Posterior cingulate gyrus (tissue), 11 donors: ENCODE measurements around the gene CR1L.
A peak's percentile ranks its signal among the peaks of the same experiment; 100 is the strongest.
"Not testable (repeated sequence)": the region's sequence is repeated elsewhere in the genome, so short reads cannot be mapped to it uniquely, and the experiment has no call there.

Source experiments
- DNase-seq, 10 donors: peaks; one replicate each; pipeline versions ENCODE4 v3.0.0 to v3.0.0-alpha.2; 2020 to 2021; ENCODE audit warnings: mixed read lengths in 3 of 10
- intact Hi-C: fragments of 100-400 bp; cut with DNase I; formaldehyde crosslinking; loops from one replicate; pipeline ENCODE4 v1.15.1; 2023

The CR1L gene

GRCh38 chr1:207742850-207743555 is 98.1 kb downstream of the CR1L start:
- DNase-seq, result no peak
- intact Hi-C loops, result no loop called here

DNA sequence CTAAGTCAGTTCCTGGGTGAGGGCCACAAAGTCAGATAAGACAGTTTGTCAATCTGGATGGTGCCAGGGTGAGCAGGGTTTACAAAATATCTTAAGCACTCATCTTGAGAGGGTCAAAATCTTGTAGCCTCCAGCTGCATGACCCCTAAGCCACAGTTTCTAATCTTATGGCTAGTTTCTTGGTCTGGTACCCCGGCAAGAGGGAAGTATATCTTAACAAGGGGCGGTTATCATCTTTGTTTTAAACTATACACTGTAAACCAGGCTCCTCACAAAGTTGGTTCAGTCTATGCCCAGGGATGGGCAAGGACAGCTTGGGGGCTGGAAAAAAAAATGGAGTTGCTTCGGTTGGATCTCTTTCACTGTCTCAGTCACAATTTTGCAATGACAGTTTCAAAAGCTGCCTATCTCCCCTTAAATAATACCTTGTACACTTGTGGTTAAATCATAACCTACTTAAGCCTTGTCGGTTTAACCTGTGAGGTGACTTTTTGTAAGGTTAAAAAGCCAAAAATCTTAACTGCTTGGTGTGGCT is 99.1 kb downstream of the CR1L start:
- DNase-seq, result no peak
- intact Hi-C loops, result no loop called here

DNA sequence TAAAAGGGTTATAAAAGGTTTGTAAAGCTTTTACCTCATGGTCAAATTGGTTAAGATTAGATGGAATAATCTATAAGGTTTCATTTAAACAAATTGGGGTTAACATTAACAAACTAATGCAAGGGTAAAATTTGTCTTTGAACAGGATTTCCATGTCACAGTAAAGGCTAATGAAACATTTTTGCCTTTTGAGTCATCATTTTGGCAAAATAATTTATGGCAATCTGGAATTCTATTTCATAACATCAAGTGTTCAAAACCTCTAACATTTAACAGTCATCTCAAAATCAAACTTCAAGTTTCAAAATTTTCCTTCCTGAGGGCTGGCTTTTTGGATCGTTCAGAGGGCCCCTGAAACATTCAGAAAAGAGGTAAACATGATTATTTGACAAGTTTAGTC is 100.4 kb downstream of the CR1L start:
- no peak for DNase-seq

DNA sequence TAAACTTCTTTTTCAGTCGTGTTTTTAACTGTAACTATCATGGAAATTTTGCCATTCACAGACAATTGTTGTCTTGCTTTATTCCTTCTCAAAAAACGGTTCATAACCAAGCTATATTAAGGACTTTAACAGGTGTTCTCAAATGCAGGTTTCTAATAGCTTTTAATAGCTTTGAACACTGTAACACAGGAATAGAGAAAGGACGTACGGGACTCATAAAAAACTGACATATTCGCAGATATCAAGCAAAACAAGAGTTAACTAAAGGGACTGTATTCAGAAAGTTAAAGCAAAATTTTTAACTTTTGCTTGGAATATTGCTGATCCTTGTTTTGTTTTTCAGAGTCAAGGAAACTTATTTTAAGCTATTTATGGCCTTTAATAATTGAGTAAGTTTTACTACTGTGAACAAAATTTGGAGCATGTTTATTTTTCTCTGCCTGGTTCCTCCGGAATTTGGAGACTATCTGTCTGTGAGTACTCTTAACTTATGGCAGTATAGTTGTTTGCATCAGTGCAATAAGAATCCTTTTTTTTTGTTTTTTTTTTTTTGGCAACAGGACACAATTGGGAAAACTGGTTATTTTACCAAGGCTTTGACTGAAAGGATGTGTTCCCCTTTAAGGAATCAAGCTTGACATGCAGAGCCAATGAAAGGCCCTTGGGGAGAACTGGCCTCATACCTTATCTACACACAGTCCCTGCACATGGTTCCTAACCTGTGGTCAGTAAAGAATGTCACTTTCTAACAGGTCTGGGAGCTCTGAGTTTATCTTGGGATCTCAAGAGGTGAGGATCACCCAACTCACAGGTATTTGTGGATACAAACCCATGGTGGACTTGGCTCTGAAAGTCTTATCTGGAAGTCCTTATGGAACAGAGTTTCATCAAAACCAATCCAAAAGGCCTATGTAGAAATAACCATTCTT is 101.2 kb downstream of the CR1L start:
- intact Hi-C loops, result no loop called here
- DNase-seq, result no peak

More for the DNA sequence above, 100.4 kb downstream of the CR1L start:
- intact Hi-C loops, result no loop called here

DNA sequence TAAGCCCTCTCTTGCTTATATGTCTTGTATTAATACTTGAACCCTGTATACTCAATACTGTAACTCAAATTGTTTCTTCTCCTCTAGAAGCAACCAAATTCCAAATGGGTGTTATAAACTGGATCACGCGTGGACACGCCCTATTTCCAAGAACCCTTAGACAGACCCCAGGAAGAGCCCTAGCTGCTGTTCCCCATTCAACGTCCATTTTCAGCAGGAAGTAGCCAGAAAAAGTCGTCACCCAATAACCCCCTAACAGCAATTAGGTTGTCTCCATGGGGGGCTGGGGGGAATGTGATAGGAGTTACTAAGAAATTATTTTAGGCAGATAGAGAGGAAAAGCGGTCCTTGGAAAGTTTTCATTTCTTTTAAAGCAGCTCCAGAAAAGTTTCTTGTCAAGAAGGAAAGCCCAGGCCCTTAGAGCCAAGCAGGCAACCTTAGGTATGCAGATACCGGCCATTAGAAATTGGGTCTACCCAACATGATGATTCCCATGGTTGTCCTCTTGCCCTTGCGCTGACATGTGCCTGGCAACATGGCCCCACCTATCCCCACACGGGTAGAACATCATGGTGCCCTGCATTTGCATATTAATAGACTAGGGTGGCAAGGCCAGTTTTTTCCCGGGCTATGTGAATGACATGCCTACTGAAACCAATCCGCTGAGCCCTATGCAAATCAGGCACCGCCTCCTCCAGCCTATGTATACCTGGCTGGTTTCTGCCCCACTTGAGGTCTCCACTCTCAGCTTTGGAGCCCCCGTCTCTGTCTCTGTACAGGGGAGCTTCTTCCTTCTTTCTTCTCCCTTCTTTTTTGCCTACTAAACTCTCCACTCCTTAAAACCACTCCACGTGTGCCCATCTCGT is 102.9 kb downstream of the CR1L start:
- no peak for DNase-seq
- intact Hi-C loops, result no loop called here

DNA sequence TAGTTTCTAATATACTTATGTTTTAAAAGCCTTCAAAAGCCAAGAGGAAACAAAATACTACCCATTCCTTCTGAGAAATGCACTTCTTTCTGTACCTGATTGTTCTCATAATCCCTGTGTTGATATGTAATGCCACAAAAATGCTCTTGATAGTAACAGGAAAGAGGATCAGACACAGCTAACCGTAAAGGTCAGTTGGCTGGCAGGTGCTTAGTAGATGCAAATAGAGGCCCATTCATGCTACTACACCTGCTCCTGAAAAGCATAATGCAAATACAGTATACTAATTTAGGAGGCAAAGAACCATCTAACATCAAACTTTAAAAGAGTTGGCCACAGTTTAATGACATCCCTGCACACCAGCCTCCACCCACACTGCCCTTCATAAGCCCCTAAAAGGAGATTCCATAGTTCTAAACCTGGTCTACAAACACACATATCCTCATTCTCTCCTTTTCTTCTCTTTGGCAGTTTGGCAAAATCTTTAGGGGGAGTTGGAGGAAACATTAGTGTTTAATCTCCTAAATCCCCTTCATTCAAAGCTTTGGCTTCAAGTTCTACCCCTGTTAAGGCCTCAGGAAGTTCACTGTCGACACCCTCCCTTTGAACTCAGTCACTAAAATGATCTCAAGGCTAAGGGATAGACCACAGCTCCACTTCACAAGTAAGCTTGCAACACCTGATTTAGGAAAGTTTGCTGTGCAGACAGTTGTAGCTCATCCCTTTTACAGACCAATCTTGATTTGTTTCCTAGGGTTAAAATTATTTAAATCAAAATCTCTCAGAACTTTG is 104.0 kb downstream of the CR1L start:
- intact Hi-C loops, result no loop called here
- no peak for DNase-seq

- no peak for DNase-seq
- intact Hi-C loops, result loop anchor here (5.0 kb wide), 2 partner anchors 47 to 117 kb away; no protein-coding TSS in a partner anchor
Observed at GRCh38 chr1:207750631-207751305, 105.8 kb downstream of the CR1L start.

DNA sequence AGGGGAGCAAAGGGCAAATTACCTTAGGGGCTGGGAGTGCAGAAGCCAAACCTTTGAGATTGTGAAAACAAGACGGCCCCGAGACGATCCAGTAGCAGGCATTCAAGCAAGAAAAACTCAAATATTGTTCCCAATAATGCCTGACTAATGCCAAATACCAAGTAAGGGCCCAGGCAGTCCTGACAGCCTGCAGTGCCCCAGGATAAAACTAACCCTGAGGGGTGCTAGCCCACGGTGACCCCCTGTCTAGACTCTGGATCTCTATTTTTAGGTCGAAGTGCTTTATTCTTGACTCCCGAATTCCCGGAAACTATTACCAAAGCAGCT is 106.5 kb downstream of the CR1L start:
- intact Hi-C loops, result loop anchor here (5.0 kb wide), 2 partner anchors 46 to 116 kb away; no protein-coding TSS in a partner anchor
- DNase-seq, result not testable (repeated sequence)

- DNase-seq, result peak; percentile 88 to 99 (median 93)
- intact Hi-C loops, result loop anchor here (5.0 kb wide), 2 partner anchors 45 to 115 kb away; no protein-coding TSS in a partner anchor
Observed at GRCh38 chr1:207751790-207752455, 107.0 kb downstream of the CR1L start, which contains the start of gene CD46. TSS of gene CD46 (plus strand) at chr1:207752054. CDS start at chr1:207752213, 159 bp downstream.

DNA sequence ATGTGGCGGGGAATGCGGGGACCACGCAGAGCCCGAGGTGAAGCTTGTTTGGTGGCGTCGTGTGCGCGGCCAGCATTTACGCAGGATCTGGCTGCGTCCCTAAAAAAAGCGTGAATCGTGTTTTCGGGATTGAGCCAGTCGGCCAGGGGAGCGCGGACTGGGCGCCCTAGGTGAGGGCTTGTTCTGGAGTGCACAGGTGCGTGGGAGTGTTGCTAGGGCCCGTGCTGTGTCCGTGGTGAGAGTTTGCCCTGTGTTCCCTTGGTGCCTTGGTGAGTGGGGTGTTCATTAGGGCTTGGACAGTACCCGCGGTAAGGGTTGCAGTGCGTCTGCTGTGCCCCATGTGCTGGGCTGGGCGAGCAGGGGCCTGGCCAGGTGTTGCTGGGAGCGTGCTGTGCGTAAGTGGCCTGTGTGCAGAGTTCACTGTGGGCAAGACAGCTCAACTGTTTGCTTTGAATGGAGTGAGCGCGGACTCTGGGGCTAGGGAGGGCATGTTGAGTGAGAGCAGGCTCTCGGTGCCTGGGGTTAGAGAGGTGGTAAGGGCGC is 107.6 kb downstream of the CR1L start:
- intact Hi-C loops, result loop anchor here (5.0 kb wide), 2 partner anchors 45 to 115 kb away; no protein-coding TSS in a partner anchor
- peak in 1 of 10 donors; percentile 82 for DNase-seq

DNA sequence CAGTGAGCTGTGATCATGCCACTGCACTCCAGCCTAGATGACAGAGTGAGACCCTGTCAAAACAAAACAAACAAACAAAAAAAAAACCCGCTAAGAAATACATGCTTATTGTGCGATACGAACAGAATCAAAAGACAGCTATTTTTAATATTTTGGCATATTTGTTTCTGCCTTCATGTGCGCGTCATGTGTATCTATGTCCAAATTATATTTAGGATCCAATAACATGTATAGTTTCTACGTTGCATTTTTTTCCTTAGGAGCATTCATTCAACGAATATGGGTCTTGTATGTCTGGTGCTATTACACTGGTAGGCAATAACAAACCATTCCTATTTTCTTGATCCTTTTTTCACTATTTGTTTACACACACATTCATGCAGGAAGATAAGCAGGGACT is 108.7 kb downstream of the CR1L start:
- DNase-seq, result no peak
- intact Hi-C loops, result loop anchor here (5.0 kb wide), 2 partner anchors 44 to 114 kb away; no protein-coding TSS in a partner anchor

- DNase-seq, result no peak
- intact Hi-C loops, result loop anchor here (5.0 kb wide), 2 partner anchors 43 to 113 kb away; no protein-coding TSS in a partner anchor
Observed at GRCh38 chr1:207754011-207754410, 109.1 kb downstream of the CR1L start.

- intact Hi-C loops, result loop anchor here (5.0 kb wide), 2 partner anchors 42 to 112 kb away; no protein-coding TSS in a partner anchor
- no peak for DNase-seq
Observed at GRCh38 chr1:207754974-207755700, 110.2 kb downstream of the CR1L start.

- no peak for DNase-seq
- intact Hi-C loops, result no loop called here
Observed at GRCh38 chr1:207755846-207756693, 111.1 kb downstream of the CR1L start.

- peak in 1 of 10 donors; percentile 75 for DNase-seq
- intact Hi-C loops, result no loop called here
Observed at GRCh38 chr1:207762622-207763021, 117.7 kb downstream of the CR1L start.

DNA sequence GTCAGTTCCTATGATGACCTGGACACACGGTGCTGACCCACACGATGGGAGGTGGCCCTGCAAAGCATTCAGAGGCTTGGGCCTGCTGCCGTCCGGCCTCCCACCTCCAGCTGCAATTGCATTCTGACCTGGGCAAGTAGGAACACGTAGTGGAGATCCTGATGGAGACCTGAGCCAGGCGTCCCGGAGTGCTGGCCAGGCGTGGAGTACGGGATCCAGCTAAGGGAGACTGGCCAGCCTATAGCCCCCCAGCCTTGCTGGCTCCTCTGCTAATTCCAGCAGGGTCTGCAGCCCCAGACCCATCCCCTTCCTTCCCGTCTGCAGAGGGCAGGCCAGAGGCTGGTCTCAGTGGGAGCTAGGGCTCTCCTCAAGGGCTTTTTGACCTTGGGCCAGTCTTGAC is 118.2 kb downstream of the CR1L start:
- intact Hi-C loops, result no loop called here

More for the DNA sequence above, 118.2 kb downstream of the CR1L start:
- peak in 1 of 10 donors; percentile 80 for DNase-seq
